IMR-90 (cell line): Measurements from ENCODE around the gene IGFBP5.

Experiments used
- MXI1 ChIP-seq: IDR thresholded peaks from 2 replicates; pipeline ENCODE4 v1.6.1; 2012; ENCODE audit warnings: low read depth, mild to moderate bottlenecking, low read length, moderate library complexity, borderline replicate concordance
- RFX5 ChIP-seq: IDR thresholded peaks from 2 replicates; pipeline ENCODE4 v1.8.0; 2012; ENCODE audit warnings: low read depth, mild to moderate bottlenecking, low read length, moderate library complexity
- TF ChIP-seq, protein P1 (sequence below): fragments of 150-350 bp; IDR thresholded peaks from 2 replicates; pipeline ENCODE4 v1.6.1; 2017; ENCODE audit warnings: mild to moderate bottlenecking, antibody characterized with exemption, low read length, low read depth
- TF ChIP-seq, protein P2 (sequence below): conservative IDR thresholded peaks from 2 replicates; pipeline ENCODE4 v1.5.1; 2012; ENCODE audit warnings: mild to moderate bottlenecking, low read depth, low read length, improper control_type of control experiment

DNA sequence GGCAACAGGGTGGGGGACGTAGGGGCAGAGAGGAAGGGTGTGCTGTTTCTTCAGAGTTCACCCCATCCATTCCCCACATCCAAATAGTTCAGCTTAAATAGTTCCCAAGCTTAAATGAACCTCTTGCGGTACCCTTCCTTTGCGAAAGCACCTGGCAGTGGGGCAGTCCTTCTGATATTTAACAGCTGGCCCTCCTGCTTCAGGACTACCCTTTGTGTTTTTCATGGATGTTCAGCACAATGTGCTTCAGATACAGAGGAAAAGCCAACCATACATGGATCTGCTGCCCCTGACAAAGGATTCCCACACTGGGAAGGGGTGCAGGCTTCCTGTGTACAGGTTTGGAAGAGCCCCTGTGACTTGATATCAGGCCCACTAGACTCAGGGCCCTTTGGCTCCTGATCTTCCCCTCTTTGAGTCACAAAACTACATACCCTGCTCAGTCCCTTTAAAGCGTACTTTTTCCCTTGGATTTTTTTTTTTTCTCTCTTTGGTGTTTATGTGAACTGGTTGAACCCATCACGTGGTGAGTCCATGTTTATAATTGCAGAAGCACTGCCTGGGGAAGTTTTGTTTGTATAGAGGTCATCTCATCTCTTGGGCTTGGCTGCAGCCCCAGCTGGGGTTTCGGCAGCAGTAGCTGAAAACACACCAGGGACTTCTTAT is 45.3 kb upstream of the IGFBP5 start:
- TF ChIP-seq RFX5: no peak
- TF ChIP-seq, protein P1, sequence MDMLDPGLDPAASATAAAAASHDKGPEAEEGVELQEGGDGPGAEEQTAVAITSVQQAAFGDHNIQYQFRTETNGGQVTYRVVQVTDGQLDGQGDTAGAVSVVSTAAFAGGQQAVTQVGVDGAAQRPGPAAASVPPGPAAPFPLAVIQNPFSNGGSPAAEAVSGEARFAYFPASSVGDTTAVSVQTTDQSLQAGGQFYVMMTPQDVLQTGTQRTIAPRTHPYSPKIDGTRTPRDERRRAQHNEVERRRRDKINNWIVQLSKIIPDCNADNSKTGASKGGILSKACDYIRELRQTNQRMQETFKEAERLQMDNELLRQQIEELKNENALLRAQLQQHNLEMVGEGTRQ: peak; percentile 97
- no peak for TF ChIP-seq MXI1
- TF ChIP-seq, protein P2, sequence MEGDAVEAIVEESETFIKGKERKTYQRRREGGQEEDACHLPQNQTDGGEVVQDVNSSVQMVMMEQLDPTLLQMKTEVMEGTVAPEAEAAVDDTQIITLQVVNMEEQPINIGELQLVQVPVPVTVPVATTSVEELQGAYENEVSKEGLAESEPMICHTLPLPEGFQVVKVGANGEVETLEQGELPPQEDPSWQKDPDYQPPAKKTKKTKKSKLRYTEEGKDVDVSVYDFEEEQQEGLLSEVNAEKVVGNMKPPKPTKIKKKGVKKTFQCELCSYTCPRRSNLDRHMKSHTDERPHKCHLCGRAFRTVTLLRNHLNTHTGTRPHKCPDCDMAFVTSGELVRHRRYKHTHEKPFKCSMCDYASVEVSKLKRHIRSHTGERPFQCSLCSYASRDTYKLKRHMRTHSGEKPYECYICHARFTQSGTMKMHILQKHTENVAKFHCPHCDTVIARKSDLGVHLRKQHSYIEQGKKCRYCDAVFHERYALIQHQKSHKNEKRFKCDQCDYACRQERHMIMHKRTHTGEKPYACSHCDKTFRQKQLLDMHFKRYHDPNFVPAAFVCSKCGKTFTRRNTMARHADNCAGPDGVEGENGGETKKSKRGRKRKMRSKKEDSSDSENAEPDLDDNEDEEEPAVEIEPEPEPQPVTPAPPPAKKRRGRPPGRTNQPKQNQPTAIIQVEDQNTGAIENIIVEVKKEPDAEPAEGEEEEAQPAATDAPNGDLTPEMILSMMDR: no peak
